SU-DHL-6 (cell line): Measurements from ENCODE around the gene ACAT2.

Experiments
- EZH2phosphoT487 ChIP-seq: fragments of 200-600 bp; sonication (generic), shearing (Covaris generic); conservative IDR thresholded peaks from 2 replicates; pipeline ENCODE4 v1.6.1; 2018; ENCODE audit warnings: mild to moderate bottlenecking, antibody characterized with exemption, low read length, moderate library complexity, mixed read lengths
- TF ChIP-seq, protein P1 (sequence below): fragments of 200-600 bp; sonication (generic); IDR thresholded peaks from one replicate; pipeline ENCODE4 v1.5.1; 2017; ENCODE audit warnings: antibody characterized with exemption, mild to moderate bottlenecking, low read length, moderate library complexity; ENCODE audit not compliant: insufficient read depth, poor library complexity, severe bottlenecking

DNA sequence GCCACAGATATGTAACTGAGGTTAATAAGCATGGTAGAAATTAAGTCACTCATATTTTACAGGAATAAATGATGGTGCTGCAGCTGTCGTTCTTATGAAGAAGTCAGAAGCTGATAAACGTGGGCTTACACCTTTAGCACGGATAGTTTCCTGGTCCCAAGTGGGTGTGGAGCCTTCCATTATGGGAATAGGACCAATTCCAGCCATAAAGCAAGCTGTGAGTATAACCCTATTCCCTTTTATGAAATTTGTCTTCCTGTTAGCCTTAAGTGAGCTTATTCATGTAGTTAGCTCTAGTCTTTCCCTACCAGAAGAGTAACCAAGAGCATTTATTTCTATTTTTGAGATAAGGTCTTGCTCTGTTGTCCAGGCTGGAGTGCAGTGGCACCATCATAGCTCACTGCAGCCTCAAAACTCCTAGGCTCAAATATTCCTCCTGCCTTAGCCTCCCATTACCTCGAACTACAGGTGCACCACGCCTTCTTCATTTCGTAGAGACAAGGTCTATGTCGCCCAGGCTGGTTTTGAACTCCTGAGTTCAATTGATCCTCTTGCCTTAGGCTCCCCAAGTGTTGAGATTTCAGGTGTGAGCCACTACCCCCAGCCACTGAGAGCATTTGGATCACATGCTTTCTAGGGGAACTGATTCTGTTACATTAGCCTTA lies 15.5 kb downstream of the ACAT2 start:
- TF ChIP-seq, protein P1, sequence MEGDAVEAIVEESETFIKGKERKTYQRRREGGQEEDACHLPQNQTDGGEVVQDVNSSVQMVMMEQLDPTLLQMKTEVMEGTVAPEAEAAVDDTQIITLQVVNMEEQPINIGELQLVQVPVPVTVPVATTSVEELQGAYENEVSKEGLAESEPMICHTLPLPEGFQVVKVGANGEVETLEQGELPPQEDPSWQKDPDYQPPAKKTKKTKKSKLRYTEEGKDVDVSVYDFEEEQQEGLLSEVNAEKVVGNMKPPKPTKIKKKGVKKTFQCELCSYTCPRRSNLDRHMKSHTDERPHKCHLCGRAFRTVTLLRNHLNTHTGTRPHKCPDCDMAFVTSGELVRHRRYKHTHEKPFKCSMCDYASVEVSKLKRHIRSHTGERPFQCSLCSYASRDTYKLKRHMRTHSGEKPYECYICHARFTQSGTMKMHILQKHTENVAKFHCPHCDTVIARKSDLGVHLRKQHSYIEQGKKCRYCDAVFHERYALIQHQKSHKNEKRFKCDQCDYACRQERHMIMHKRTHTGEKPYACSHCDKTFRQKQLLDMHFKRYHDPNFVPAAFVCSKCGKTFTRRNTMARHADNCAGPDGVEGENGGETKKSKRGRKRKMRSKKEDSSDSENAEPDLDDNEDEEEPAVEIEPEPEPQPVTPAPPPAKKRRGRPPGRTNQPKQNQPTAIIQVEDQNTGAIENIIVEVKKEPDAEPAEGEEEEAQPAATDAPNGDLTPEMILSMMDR: no peak
- no peak for TF ChIP-seq EZH2phosphoT487
